Suprapubic skin (tissue), 4 donors: Measurements from ENCODE around the gene RPL13. TPM values are rescaled to one million over a fixed set of nuclear protein-coding genes. Genes with fewer than 3 reads are reported as not detected.
"Not testable (repeated sequence)": the region's sequence is repeated elsewhere in the genome, so short reads cannot be mapped to it uniquely, and the experiment has no call there.

Experiments used
- DNase-seq, 2 donors: peaks; one replicate each; pipeline ENCODE4 v3.0.0-alpha.2; 2019; ENCODE audit warnings: low spot score in 2 of 2
- H3K27ac ChIP-seq: fragments of 200-600 bp; sonication (generic); one replicate; pipeline ENCODE4 v1.5.1; 2019
- H3K27me3 ChIP-seq: fragments of 200-600 bp; sonication (generic); one replicate; pipeline ENCODE4 v1.5.1; 2019
- H3K36me3 ChIP-seq: fragments of 200-600 bp; sonication (generic); one replicate; pipeline ENCODE4 v1.5.1; 2019
- H3K4me1 ChIP-seq: fragments of 200-600 bp; sonication (generic); one replicate; pipeline ENCODE4 v1.5.1; 2019
- H3K4me3 ChIP-seq: fragments of 200-600 bp; sonication (generic); one replicate; pipeline ENCODE4 v1.5.1; 2019; ENCODE audit warnings: mild to moderate bottlenecking
- H3K9me3 ChIP-seq: fragments of 200-600 bp; sonication (generic); one replicate; pipeline ENCODE4 v1.5.1; 2019
- EP300 ChIP-seq: sonication (generic); formaldehyde crosslinking; IDR thresholded peaks from one replicate; pipeline ENCODE4 v1.6.1; 2017; ENCODE audit warnings: antibody characterized with exemption
- POLR2A ChIP-seq, 2 donors: fragments of 450-650 bp; IDR thresholded peaks; one replicate each; pipeline ENCODE4 v1.6.1; 2017; ENCODE audit warnings: antibody characterized with exemption in 2 of 2, mild to moderate bottlenecking in 2 of 2, moderate library complexity in 2 of 2
- POLR2AphosphoS5 ChIP-seq, 3 donors: sonication (generic); formaldehyde crosslinking; IDR thresholded peaks; one replicate each; pipeline ENCODE4 v1.6.1; 2017; ENCODE audit warnings: antibody characterized with exemption in 3 of 3
- WGBS: methylation state at CpG from one replicate; pipeline ENCODE4 v1.1.5; 2018; 5-methylcytosine and 5-hydroxymethylcytosine counted together
- total RNA-seq, 4 donors: library from RNA; depleted of rRNA; stranded (reverse); fragments of >200 nt; gene quantifications; one replicate each; pipeline ENCODE4 v1.1.0, GENCODE V29; 2016
- TF ChIP-seq, protein P1 (sequence below), 2 donors: fragments of 200-600 bp in 1 of 2; fragments of 450-650 bp in 1 of 2; sonication (generic) in 1 of 2; IDR thresholded peaks; one replicate each; pipeline ENCODE4 v1.5.1; 2016 to 2019; ENCODE audit warnings: antibody characterized with exemption in 2 of 2, mild to moderate bottlenecking in 1 of 2, moderate library complexity in 1 of 2

Gene RPL13
- total RNA-seq, 4 donors from 2014 or later: 4,033 to 9,308 (median 7,964) TPM

DNA sequence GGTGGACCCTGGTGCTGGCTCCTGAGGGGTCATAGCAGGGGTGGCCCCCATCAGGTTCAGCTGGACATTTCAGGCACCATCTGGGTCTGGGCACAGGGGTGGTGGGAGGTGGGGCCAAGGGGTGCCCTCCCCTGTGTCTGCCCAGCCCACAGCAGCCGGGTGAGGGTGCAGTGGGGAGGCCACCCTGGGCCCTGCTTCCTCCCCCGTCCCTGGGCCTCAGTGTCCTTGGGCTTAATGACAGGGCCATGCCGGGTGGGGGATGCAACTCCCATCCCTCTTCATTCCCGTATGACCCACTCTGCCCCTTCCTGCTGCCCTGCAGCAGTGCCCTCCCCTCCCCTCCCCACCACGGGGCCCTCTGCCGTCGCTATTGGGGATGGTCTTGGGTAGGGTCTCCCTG, 25.7 kb downstream of the RPL13 start:
- Histone ChIP-seq H3K9me3 (no peaks in the 10 kb centered on the region), H3K27me3 (no peaks in the 10 kb centered on the region), H3K4me1 (peaks cover 13% of the 10 kb centered on the region), H3K4me3 (no peak overlapping the region), H3K36me3 (no peaks in the 10 kb centered on the region), H3K27ac (no peak overlapping the region)
- WGBS: 83% methylated on average over 6 of the region's 7 CpGs
- no peak for TF ChIP-seq POLR2A (IDR thresholded peaks at IDR 0.05)
- TF ChIP-seq, protein P1, sequence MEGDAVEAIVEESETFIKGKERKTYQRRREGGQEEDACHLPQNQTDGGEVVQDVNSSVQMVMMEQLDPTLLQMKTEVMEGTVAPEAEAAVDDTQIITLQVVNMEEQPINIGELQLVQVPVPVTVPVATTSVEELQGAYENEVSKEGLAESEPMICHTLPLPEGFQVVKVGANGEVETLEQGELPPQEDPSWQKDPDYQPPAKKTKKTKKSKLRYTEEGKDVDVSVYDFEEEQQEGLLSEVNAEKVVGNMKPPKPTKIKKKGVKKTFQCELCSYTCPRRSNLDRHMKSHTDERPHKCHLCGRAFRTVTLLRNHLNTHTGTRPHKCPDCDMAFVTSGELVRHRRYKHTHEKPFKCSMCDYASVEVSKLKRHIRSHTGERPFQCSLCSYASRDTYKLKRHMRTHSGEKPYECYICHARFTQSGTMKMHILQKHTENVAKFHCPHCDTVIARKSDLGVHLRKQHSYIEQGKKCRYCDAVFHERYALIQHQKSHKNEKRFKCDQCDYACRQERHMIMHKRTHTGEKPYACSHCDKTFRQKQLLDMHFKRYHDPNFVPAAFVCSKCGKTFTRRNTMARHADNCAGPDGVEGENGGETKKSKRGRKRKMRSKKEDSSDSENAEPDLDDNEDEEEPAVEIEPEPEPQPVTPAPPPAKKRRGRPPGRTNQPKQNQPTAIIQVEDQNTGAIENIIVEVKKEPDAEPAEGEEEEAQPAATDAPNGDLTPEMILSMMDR (IDR thresholded peaks at IDR 0.05): no peak
- TF ChIP-seq POLR2AphosphoS5 (IDR thresholded peaks at IDR 0.05): no peak
- no peak for TF ChIP-seq EP300
- DNase-seq: no peak

DNA sequence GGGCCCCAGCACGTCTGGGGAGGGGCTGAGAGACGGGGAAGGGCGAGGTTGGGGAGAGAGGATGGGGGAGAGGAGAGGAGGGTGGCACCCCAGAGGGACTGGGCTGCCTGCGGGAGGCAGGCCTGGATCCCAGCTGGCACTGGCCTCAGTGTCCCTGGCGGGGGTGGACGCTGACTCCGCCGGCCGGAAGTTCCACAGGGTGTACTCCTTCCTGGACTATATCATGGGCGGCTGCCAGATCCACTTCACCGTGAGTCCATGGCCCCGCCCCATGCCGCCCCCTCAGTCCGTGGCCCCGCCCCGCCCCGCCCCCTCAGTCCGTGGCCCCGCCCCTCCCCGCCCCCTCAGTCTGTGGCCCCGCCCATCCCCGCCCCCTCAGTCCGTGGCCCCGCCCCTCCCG, 26.4 kb downstream of the RPL13 start:
- Histone ChIP-seq H3K9me3 (no peaks in the 10 kb centered on the region), H3K36me3 (no peaks in the 10 kb centered on the region), H3K27me3 (no peaks in the 10 kb centered on the region), H3K4me3 (no peak overlapping the region), H3K27ac (no peak overlapping the region), H3K4me1 (peaks cover 12% of the 10 kb centered on the region)
- TF ChIP-seq EP300: no peak
- TF ChIP-seq, protein P1 (IDR thresholded peaks at IDR 0.05): no peak
- TF ChIP-seq POLR2A (IDR thresholded peaks at IDR 0.05): no peak
- TF ChIP-seq POLR2AphosphoS5 (IDR thresholded peaks at IDR 0.05): no peak
- DNase-seq: no peak
- 69% methylated on average over 7 of the region's 25 CpGs for WGBS

DNA sequence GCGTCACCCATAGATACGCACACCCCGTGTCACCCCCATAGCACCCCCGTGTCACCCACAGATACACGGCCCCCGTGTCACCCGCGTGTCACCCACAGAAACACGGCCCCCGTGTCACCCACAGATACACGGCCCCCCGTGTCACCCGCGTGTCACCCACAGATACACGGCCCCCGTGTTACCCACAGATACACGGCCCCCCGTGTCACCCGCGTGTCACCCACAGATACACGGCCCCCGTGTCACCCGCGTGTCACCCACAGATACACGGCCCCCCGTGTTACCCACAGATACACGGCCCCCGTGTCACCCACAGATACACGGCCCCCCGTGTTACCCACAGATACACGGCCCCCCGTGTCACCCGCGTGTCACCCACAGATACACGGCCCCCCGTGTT, 27.2 kb downstream of the RPL13 start:
- H3K27ac ChIP-seq, H3K4me3 ChIP-seq, H3K4me1 ChIP-seq, H3K27me3 ChIP-seq, H3K36me3 ChIP-seq, H3K9me3 ChIP-seq, DNase-seq: not testable (repeated sequence)
- WGBS: 98% methylated on average over 12 of the region's 36 CpGs

DNA sequence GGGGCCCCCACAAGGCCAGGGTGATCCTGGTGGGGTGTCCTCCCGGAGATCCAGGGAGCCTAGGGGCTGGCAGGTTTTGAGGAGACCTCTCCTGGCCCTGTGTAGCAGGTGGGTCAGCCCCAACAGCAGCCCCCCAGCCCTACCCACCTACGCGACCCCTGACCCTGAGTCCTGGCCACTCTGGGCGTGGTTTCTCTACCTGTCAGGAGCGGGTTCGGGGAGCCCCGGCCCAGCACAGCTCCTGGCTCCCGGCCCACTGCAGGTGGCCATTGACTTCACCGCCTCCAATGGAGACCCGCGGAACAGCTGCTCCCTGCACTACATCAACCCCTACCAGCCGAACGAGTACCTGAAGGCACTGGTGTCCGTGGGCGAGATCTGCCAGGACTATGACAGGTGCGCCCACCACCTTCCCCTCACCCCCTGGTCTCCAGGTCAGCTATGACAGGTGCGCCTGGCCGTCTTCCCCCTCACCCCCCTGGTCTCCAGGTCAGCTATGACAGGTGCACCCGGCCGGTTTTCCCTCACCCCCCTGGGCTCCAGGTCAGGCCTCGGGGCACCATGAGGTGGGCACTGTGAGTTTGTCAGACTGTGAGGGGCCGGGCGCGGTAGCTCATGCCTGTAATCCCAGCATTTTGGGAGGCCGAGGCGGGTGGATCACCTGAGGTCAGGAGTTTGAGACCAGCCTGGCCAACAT, 28.1 kb downstream of the RPL13 start:
- Histone ChIP-seq H3K9me3 (no peaks in the 10 kb centered on the region), H3K4me1 (peaks cover 3% of the 10 kb centered on the region), H3K36me3 (no peaks in the 10 kb centered on the region), H3K27ac (no peak overlapping the region), H3K4me3 (no peak overlapping the region), H3K27me3 (no peaks in the 10 kb centered on the region)
- DNase-seq: no peak
- 94% methylated on average over 13 of the region's 26 CpGs for WGBS
- TF ChIP-seq POLR2AphosphoS5 (IDR thresholded peaks at IDR 0.05) (no peak), EP300 (no peak), POLR2A (IDR thresholded peaks at IDR 0.05) (no peak)
- TF ChIP-seq, protein P1 (IDR thresholded peaks at IDR 0.05): no peak

DNA sequence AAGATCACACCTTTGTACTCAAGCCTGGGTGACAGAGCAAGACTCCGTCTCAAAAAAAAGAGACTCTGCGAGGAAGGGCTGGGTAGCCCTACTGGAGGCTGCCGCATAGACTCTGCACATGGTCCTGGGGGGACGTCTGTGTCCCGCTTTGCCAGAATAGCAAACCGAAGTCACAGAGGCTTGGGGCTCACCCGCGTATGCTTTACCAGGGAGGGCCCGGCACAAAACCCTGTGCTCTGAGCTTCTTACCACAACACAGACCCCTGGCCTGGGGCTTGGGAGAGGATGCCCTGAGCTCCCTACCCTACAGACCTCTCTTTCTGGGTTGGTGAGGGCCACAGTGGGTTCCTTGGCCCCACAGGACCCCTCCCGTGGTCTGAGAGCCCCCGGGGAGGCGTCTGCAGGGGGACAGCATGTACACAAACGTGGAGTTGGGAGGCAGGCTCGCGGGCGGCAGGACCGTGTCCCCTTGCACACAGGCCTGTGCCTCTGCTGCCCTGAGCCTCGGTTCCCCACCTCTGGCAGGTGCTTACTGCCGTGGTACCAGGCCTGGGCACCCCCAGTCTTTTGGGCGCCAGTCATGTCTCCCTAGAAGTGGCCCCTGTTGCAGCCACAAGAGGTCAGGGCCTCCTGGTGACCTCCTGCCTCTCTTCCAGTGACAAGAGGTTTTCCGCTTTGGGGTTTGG, 28.9 kb downstream of the RPL13 start:
- Histone ChIP-seq H3K36me3 (no peaks in the 10 kb centered on the region), H3K9me3 (no peaks in the 10 kb centered on the region), H3K4me1 (peaks cover 3% of the 10 kb centered on the region), H3K4me3 (no peak overlapping the region), H3K27ac (no peak overlapping the region), H3K27me3 (no peaks in the 10 kb centered on the region)
- WGBS: 88% methylated on average over 7 of the region's 21 CpGs
- TF ChIP-seq POLR2A (IDR thresholded peaks at IDR 0.05) (no peak), POLR2AphosphoS5 (IDR thresholded peaks at IDR 0.05) (no peak), EP300 (no peak)
- TF ChIP-seq, protein P1 (IDR thresholded peaks at IDR 0.05): no peak
- no peak for DNase-seq
